Measurements from ENCODE around the gene SLIT3. TPM values are rescaled to one million over a fixed set of nuclear protein-coding genes. Genes with fewer than 3 reads are reported as not detected.

SLIT3 gene
- total and polyA plus RNA-seq, 10 of the 15 experiments (the other 5 are each of a cell fraction or from before 2014, with no cell fraction given) = 0.05 TPM; not detected in 9

DNA sequence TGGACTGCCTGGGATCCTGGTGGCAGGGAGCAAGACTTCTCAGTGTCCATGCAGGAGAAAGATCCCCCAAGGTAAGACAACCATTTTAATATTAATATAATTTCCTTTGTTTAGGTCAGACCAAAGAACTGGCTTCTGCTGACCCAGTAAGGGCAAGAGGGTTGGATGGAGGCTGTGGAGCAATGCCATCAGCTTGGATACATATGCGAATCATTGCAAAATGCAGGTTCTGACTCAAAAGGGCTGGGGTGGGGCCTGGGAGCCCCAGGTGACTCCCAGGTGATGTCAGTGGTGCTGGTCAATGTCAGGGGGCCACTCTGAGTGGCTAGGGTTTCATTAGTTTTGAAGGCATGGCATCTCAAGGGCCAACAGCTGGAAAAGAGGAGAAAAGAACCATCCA lies 632.9 kb downstream of the SLIT3 start:
- ChIA-PET POLR2A (no interaction called here), SMC1A (ENCODE audit: uncharacterized antibody, unreplicated experiment) (no interaction called here), RAD21 (ENCODE audit: unreplicated experiment) (no interaction called here), CTCF (interaction anchor here (0.8 kb wide), 1 partner anchor 12 kb away, joined by 3 read pairs; no protein-coding TSS in a partner anchor)
- Histone ChIP-seq H4K20me1 (ENCODE audit: control insufficient read depth, insufficient read depth) (no peaks in the 10 kb centered on the region; the same call in 1 of the 2 replicates), H3K9ac (ENCODE audit: control insufficient read depth, insufficient read depth, low read length) (no peak overlapping the region), H2AFZ (ENCODE audit: control insufficient read depth, low read depth, low read length) (no peak overlapping the region), H3K27ac (ENCODE audit: control insufficient read depth, insufficient read depth) (no peak overlapping the region), H3K9me3 (replicated peaks; ENCODE audit: control insufficient read depth, insufficient read depth, low read length) (no peaks in the 10 kb centered on the region), H3K4me2 (ENCODE audit: control insufficient read depth, insufficient read depth) (no peak overlapping the region), H3K36me3 (ENCODE audit: control insufficient read depth in 2 of 2, insufficient read depth in 2 of 2, low read length in 1 of 2) (no peaks in the 10 kb centered on the region), H3K27me3 (replicated peaks in 1 of 2; ENCODE audit: control insufficient read depth in 2 of 2, insufficient read depth in 2 of 2, low read length in 1 of 2) (no peaks in the 10 kb centered on the region), H3K79me2 (ENCODE audit: control insufficient read depth, insufficient read depth, low read length) (no peaks in the 10 kb centered on the region), H3K4me1 (ENCODE audit: control insufficient read depth, insufficient read depth, low read length) (no peaks in the 10 kb centered on the region), H3K4me3 (no peak overlapping the region)
- DNase-seq (ENCODE audit: low read depth, low spot score) = no peak
- in situ Hi-C loops (cut with MboI) (no loop called here), intact Hi-C loops (cut with micrococcal nuclease; ENCODE audit: unreplicated experiment) (no loop called here)
- TF ChIP-seq BACH1 (IDR thresholded peaks at IDR 0.05; ENCODE audit: borderline replicate concordance) (no peak), MTA2 (IDR thresholded peaks at IDR 0.05; ENCODE audit: low read depth) (no peak), ZNF274 (IDR thresholded peaks at IDR 0.05; ENCODE audit: insufficient read depth, insufficient read length) (no peak), SIX5 (IDR thresholded peaks at IDR 0.05; ENCODE audit: low read depth, low read length, severe bottlenecking) (no peak), RBBP5 (conservative IDR thresholded peaks at IDR 0.05) (no peak)
- TF ChIP-seq, protein P1, sequence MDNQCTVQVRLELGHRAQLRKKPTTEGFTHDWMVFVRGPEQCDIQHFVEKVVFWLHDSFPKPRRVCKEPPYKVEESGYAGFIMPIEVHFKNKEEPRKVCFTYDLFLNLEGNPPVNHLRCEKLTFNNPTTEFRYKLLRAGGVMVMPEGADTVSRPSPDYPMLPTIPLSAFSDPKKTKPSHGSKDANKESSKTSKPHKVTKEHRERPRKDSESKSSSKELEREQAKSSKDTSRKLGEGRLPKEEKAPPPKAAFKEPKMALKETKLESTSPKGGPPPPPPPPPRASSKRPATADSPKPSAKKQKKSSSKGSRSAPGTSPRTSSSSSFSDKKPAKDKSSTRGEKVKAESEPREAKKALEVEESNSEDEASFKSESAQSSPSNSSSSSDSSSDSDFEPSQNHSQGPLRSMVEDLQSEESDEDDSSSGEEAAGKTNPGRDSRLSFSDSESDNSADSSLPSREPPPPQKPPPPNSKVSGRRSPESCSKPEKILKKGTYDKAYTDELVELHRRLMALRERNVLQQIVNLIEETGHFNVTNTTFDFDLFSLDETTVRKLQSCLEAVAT (IDR thresholded peaks at IDR 0.05) = no peak
- ATAC-seq = no peak
- WGBS (ENCODE audit: insufficient coverage, insufficient replicate concordance, low lambda C conversion rate, missing lambda C conversion rate) = 89% methylated on average over 1 of the region's 1 CpG
- BruUV-seq (replicated peaks) = no TSS peak
- no peak for FAIRE-seq

GRCh38 chr5:168667301-168667840 lies 633.6 kb downstream of the SLIT3 start:
- SMC1A ChIA-PET (ENCODE audit: uncharacterized antibody, unreplicated experiment) = no interaction called here
- Histone ChIP-seq H2AFZ (ENCODE audit: control insufficient read depth, low read depth, low read length) (no peak overlapping the region), H3K9me3 (replicated peaks; ENCODE audit: control insufficient read depth, insufficient read depth, low read length) (no peaks in the 10 kb centered on the region), H3K79me2 (ENCODE audit: control insufficient read depth, insufficient read depth, low read length) (no peaks in the 10 kb centered on the region), H3K9ac (ENCODE audit: control insufficient read depth, insufficient read depth, low read length) (no peak overlapping the region), H3K27me3 (replicated peaks in 1 of 2; ENCODE audit: control insufficient read depth in 2 of 2, insufficient read depth in 2 of 2, low read length in 1 of 2) (no peaks in the 10 kb centered on the region), H4K20me1 (ENCODE audit: control insufficient read depth, insufficient read depth) (no peaks in the 10 kb centered on the region; the same call in 1 of the 2 replicates), H3K4me2 (ENCODE audit: control insufficient read depth, insufficient read depth) (no peak overlapping the region), H3K27ac (ENCODE audit: control insufficient read depth, insufficient read depth) (no peak overlapping the region), H3K36me3 (ENCODE audit: control insufficient read depth in 2 of 2, insufficient read depth in 2 of 2, low read length in 1 of 2) (no peaks in the 10 kb centered on the region), H3K4me1 (ENCODE audit: control insufficient read depth, insufficient read depth, low read length) (no peaks in the 10 kb centered on the region), H3K4me3 (no peak overlapping the region)
- CTCF ChIA-PET = interaction anchor here (0.8 kb wide), 1 partner anchor 12 kb away, joined by 3 read pairs; no protein-coding TSS in a partner anchor
- no peak for ATAC-seq
- no peak for TF ChIP-seq BCL3 (IDR thresholded peaks at IDR 0.05; ENCODE audit: borderline replicate concordance, insufficient read depth, low read depth, low read length, poor library complexity, severe bottlenecking)
- no peak for TF ChIP-seq SKIL (IDR thresholded peaks at IDR 0.05; ENCODE audit: low read depth, poor library complexity, severe bottlenecking)
- no peak for TF ChIP-seq CBX5 (IDR thresholded peaks at IDR 0.05; ENCODE audit: low read depth)
- no peak for TF ChIP-seq FOXM1 (IDR thresholded peaks at IDR 0.05; ENCODE audit: low read depth, low read length)
- no peak for FAIRE-seq
- in situ Hi-C loops (cut with MboI) (no loop called here), intact Hi-C loops (cut with micrococcal nuclease; ENCODE audit: unreplicated experiment) (no loop called here)
- RAD21 ChIA-PET (ENCODE audit: unreplicated experiment) = no interaction called here
- no TSS peak for BruUV-seq (replicated peaks)
- POLR2A ChIA-PET = no interaction called here
- 55% methylated on average over 4 of the region's 4 CpGs for WGBS (ENCODE audit: insufficient coverage, insufficient replicate concordance, low lambda C conversion rate, missing lambda C conversion rate)
- no peak for DNase-seq (ENCODE audit: low read depth, low spot score)
